Fibroblast of pulmonary artery (primary cell): ENCODE data around the gene ZNF101.

ENCODE experiments used
- DNase-seq: peaks from one replicate; pipeline ENCODE4 v3.0.0-alpha.2; 2010; ENCODE audit warnings: low read depth
- H3K4me3 ChIP-seq: replicated peaks from 2 replicates; pipeline ENCODE4 v1.5.1; 2011; ENCODE audit warnings: low read depth, mild to moderate bottlenecking, control low read depth, low read length, moderate library complexity
- CTCF ChIP-seq: IDR thresholded peaks from 2 replicates; pipeline ENCODE4 v1.5.1; 2011; ENCODE audit warnings: mild to moderate bottlenecking, control low read depth, low read length, inconsistent platforms; ENCODE audit errors: missing control alignments

The ZNF101 gene

GRCh38 chr19:19633711-19634515 is 34.7 kb upstream of the ZNF101 start:
- no peak for DNase-seq
- H3K4me3 ChIP-seq, result no peak overlapping the region
- TF ChIP-seq CTCF, result no peak

DNA sequence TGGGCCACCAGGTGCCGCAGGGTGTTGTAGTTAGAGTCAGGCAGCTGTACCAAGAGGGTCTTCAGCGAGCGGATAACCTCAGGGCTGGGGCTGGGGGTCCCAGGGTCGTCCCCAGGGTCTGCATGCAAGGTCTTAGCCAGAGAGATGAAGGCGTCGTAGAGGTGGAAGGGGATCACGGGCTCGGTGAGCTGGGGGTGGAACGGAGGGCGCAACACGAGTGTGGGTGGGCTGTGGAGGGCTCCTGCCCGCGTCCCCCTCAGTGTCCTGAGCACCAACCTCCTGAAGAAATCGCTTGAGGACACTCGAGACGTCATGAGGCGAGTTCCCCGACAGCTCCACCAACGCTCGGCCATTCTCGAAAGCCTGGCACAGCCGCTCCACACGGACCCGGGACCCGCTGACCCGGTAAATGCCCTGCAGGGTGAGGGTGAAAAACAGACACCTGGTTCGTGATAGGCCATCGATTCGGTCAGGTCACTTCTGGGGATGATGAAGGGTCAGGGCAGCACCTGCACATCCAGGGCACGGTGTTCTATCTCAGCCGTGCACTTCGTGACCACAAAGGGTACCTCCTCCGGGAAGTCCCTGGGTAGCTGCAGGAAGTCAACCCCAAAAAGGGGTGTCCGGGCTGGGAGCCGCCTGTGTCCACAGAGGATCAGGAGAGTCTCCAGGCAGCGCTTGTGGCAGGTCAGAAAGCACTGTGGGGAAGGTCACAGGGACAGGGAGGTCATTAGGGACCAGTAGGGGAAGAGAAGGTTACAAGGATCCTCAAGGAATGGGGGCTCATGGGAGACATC is 33.9 kb upstream of the ZNF101 start:
- TF ChIP-seq CTCF, result no peak
- no peak for DNase-seq
- no peak overlapping the region for H3K4me3 ChIP-seq

DNA sequence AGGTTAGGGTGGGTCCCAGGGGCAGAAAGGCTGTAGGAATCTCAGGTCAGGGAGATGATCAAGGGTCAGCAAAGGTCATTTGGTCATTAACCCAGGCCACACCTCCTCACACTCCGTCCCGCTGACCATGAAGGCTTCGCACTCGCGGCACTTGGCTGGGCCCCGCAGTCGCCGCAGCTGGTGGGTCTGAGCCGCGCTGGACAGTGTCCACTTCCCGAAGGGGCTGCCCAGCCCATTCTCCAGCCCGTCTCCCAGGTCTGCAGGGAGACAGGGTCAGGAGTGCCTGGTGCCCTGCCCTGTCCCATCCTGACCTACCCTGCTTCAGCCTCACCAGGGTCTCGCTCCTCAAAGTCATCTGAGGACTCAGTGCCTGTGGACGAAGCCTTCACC is 33.3 kb upstream of the ZNF101 start:
- no peak for TF ChIP-seq CTCF
- DNase-seq, result no peak
- no peak overlapping the region for H3K4me3 ChIP-seq

- TF ChIP-seq CTCF, result no peak
- DNase-seq, result no peak
- no peak overlapping the region for H3K4me3 ChIP-seq
Measured at GRCh38 chr19:19636573-19637185, 32.0 kb upstream of the ZNF101 start.

DNA sequence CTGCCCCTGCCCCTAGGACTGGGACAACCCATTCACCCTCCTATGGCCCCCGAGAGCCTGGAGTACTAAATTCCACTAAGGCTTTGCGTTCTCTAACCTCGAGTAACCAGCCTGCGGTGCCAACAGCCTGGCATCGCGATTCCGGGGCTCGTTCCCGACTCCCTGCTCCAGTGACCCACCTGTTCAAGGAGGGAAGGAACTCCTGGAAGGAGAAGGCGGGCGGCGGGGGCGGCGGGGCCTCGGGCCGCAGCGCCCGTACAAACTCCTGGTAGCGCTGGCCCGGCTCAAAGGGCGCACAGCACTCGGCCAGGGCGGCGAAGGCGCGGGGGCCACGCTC is 31.5 kb upstream of the ZNF101 start:
- TF ChIP-seq CTCF, result no peak
- no peak overlapping the region for H3K4me3 ChIP-seq
- DNase-seq, result no peak

DNA sequence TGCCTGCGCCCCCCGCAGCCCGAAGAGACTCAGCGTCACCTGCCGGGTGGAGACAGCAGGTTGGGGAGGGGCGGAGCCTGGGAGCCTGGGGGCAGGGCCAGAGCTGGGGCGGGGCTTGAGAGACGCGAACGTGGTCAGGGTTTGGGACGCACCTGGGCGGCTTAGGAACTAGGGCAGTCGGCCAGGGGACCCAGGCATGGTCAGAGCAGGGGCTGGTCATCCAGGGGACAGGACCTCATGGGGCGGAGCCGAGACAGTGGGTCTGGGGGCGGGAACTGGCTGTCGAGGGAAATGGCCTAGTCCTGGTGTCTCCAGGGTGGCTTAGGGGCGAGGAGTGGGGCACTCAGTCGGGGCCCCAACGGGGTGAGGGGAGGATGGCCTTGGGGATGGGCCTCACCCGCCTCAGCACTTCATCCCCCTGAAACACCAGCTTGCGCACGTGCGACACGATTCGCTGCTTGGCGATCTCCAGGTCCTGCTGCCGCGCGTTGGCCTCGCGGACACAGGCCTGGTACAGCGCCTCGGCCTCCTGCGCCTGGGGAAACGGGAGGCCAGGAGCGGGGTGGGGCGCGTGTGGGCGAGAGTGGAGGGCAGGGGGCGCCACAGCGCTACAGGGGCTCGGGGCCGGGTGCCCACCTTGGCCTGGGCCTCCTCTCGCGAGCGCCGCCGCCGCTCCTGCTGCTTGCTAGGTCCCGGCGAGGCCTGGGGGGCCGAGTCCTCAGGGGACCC is 31.0 kb upstream of the ZNF101 start:
- no peak for TF ChIP-seq CTCF

More for the DNA sequence above, 31.0 kb upstream of the ZNF101 start:
- H3K4me3 ChIP-seq, result no peak overlapping the region
- DNase-seq, result no peak
